IPS DF 19.7 (cell line): ENCODE measurements around the gene CCDC88C.
"Not testable (repeated sequence)": the region's sequence is repeated elsewhere in the genome, so short reads cannot be mapped to it uniquely, and the experiment has no call there.

Experiments
- DNase-seq: peaks from one replicate; pipeline ENCODE4 v3.0.0-alpha.2; 2013; ENCODE audit warnings: low read depth, low spot score

CCDC88C gene

GRCh38 chr14:91417120-91417982 is at the start of gene CCDC88C:
TSS of gene CCDC88C (minus strand) at chr14:91417820. CDS start at chr14:91417690, 130 bp downstream.
- no peak for DNase-seq

- DNase-seq: no peak
These were observed 48.6 kb upstream of the CCDC88C start for GRCh38 chr14:91466192-91466591.

- DNase-seq: no peak
These were observed 47.1 kb upstream of the CCDC88C start for GRCh38 chr14:91464615-91465205.

- no peak for DNase-seq
These were observed 41.0 kb upstream of the CCDC88C start for GRCh38 chr14:91458612-91459011.

- no peak for DNase-seq
These were observed 38.7 kb upstream of the CCDC88C start for GRCh38 chr14:91456283-91456682.

- no peak for DNase-seq
These were observed 37.0 kb upstream of the CCDC88C start for GRCh38 chr14:91454580-91454979.

- DNase-seq: no peak
These were observed 36.5 kb upstream of the CCDC88C start for GRCh38 chr14:91454155-91454554.

- DNase-seq: no peak
These were observed 36.1 kb upstream of the CCDC88C start for GRCh38 chr14:91453744-91454143.

GRCh38 chr14:91444335-91445020 is 26.9 kb upstream of the CCDC88C start:
- DNase-seq: no peak

GRCh38 chr14:91439345-91439744 is 21.7 kb upstream of the CCDC88C start:
- no peak for DNase-seq

GRCh38 chr14:91438845-91439244 is 21.2 kb upstream of the CCDC88C start:
- no peak for DNase-seq

- DNase-seq: not testable (repeated sequence)
These were observed 18.6 kb upstream of the CCDC88C start for GRCh38 chr14:91436266-91436665.

GRCh38 chr14:91429385-91429784 is 11.8 kb upstream of the CCDC88C start:
- DNase-seq: no peak

GRCh38 chr14:91428931-91429330 is 11.3 kb upstream of the CCDC88C start:
- DNase-seq: not testable (repeated sequence)

GRCh38 chr14:91425531-91425944 is 7.9 kb upstream of the CCDC88C start:
- DNase-seq: not testable (repeated sequence)

- DNase-seq: no peak
These were observed 7.4 kb upstream of the CCDC88C start for GRCh38 chr14:91424813-91425530.

GRCh38 chr14:91420686-91421085 is 3.1 kb upstream of the CCDC88C start:
- DNase-seq: no peak

GRCh38 chr14:91419451-91419850 is 1.8 kb upstream of the CCDC88C start:
- DNase-seq: no peak

GRCh38 chr14:91419044-91419397 is 1.4 kb upstream of the CCDC88C start:
- DNase-seq: no peak

- DNase-seq: no peak
These were observed 895 bp upstream of the CCDC88C start for GRCh38 chr14:91418387-91419043.

- no peak for DNase-seq
These were observed 365 bp upstream of the CCDC88C start for GRCh38 chr14:91417983-91418386.
